Ishikawa (cell line): Measurements from ENCODE around the gene SLC38A9.

Source experiments
- CEBPB ChIP-seq: IDR thresholded peaks from 2 replicates; pipeline ENCODE4 v1.6.1; 2012
- CREB1 ChIP-seq: IDR thresholded peaks from 2 replicates; pipeline ENCODE4 v1.6.1; 2012; ENCODE audit warnings: low read depth
- EGR1 ChIP-seq: IDR thresholded peaks from 2 replicates; pipeline ENCODE4 v1.6.1; 2012
- EP300 ChIP-seq: IDR thresholded peaks from 2 replicates; pipeline ENCODE4 v1.6.1; 2012; ENCODE audit warnings: borderline replicate concordance
- FOXM1 ChIP-seq: IDR thresholded peaks from 2 replicates; pipeline ENCODE4 v1.6.1; 2012; ENCODE audit warnings: low read depth, borderline replicate concordance
- MAX ChIP-seq: IDR thresholded peaks from 2 replicates; pipeline ENCODE4 v1.6.1; 2012
- NFIC ChIP-seq: IDR thresholded peaks from 2 replicates; pipeline ENCODE4 v1.6.1; 2012
- RAD21 ChIP-seq: IDR thresholded peaks from 2 replicates; pipeline ENCODE4 v1.6.1; 2012; ENCODE audit warnings: low read depth
- REST ChIP-seq: IDR thresholded peaks from 2 replicates; pipeline ENCODE4 v1.6.1; 2012; ENCODE audit warnings: low read depth, mild to moderate bottlenecking
- TAF1 ChIP-seq: IDR thresholded peaks from 2 replicates; pipeline ENCODE4 v1.6.1; 2012; ENCODE audit warnings: low read depth, mild to moderate bottlenecking
- TCF12 ChIP-seq: IDR thresholded peaks from 2 replicates; pipeline ENCODE4 v1.6.1; 2012; ENCODE audit warnings: low read depth
- TEAD4 ChIP-seq: IDR thresholded peaks from 2 replicates; pipeline ENCODE4 v1.6.1; 2012
- USF1 ChIP-seq: IDR thresholded peaks from 2 replicates; pipeline ENCODE4 v1.6.1; 2012
- YY1 ChIP-seq: IDR thresholded peaks from 2 replicates; pipeline ENCODE4 v1.6.1; 2012; ENCODE audit warnings: low read depth
- ZBTB7A ChIP-seq: IDR thresholded peaks from 2 replicates; pipeline ENCODE4 v1.6.1; 2012; ENCODE audit warnings: low read depth

SLC38A9 gene

GRCh38 chr5:55650386-55650785, 61.7 kb downstream of the SLC38A9 start:
- TF ChIP-seq MAX = no peak

GRCh38 chr5:55649963-55650362, 62.2 kb downstream of the SLC38A9 start:
- TF ChIP-seq EP300 (no peak), USF1 (no peak), NFIC (no peak), TCF12 (no peak), RAD21 (no peak), ZBTB7A (no peak), EGR1 (no peak), MAX (no peak), REST (no peak), TEAD4 (no peak)

- TF ChIP-seq TEAD4 (no peak), NFIC (no peak), TCF12 (no peak), ZBTB7A (no peak), REST (no peak), CEBPB (no peak)
These were observed 66.8 kb downstream of the SLC38A9 start for GRCh38 chr5:55645304-55645703.

- TF ChIP-seq EP300 = no peak
These were observed 73.7 kb downstream of the SLC38A9 start for GRCh38 chr5:55638455-55638854.

GRCh38 chr5:55638051-55638450, 74.1 kb downstream of the SLC38A9 start:
- no peak for TF ChIP-seq FOXM1
- TF ChIP-seq REST = no peak
- TF ChIP-seq EP300 = no peak

- TF ChIP-seq ZBTB7A (no peak), NFIC (no peak), MAX (no peak), TAF1 (no peak), USF1 (no peak), CEBPB (no peak), FOXM1 (no peak), RAD21 (no peak), CREB1 (no peak), TEAD4 (no peak), REST (no peak), YY1 (no peak), TCF12 (no peak), EP300 (no peak), EGR1 (no peak)
These were observed 75.4 kb downstream of the SLC38A9 start for GRCh38 chr5:55636683-55637082.
